NCI-H460 (cell line): ENCODE measurements around the gene IRF2BP2. TPM values are rescaled to one million over a fixed set of nuclear protein-coding genes. Genes with fewer than 3 reads are reported as not detected.

Experiments
- DNase-seq: peaks from one replicate; pipeline ENCODE4 v3.0.0-alpha.2; 2016; ENCODE audit warnings: low read depth; ENCODE audit errors: extremely low read depth
- polyA plus RNA-seq: library from polyadenylated mRNA; depleted of rRNA; stranded (reverse); fragments of >200 nt; gene quantifications from 2 replicates; pipeline ENCODE4 v1.2.3, GENCODE V29; 2014; cell fraction: nucleus; rRNA removed
- total RNA-seq: library from RNA; depleted of rRNA; stranded (reverse); fragments of >200 nt; shearing (Covaris generic); gene quantifications from 2 replicates; pipeline ENCODE4 v1.2.3, GENCODE V29; 2014; rRNA removed

The IRF2BP2 gene
- total RNA-seq: 64.1 and 83.1 TPM in 2 replicates
- polyA plus RNA-seq: 24.1 and 34.2 TPM in 2 replicates

GRCh38 chr1:234610061-234610665 is at the start of gene IRF2BP2:
Gene IRF2BP2, minus strand, starts transcription at chr1:234610178. Its CDS starts 684 bp downstream, at chr1:234609494.
- peak; percentile 88 for DNase-seq

DNA sequence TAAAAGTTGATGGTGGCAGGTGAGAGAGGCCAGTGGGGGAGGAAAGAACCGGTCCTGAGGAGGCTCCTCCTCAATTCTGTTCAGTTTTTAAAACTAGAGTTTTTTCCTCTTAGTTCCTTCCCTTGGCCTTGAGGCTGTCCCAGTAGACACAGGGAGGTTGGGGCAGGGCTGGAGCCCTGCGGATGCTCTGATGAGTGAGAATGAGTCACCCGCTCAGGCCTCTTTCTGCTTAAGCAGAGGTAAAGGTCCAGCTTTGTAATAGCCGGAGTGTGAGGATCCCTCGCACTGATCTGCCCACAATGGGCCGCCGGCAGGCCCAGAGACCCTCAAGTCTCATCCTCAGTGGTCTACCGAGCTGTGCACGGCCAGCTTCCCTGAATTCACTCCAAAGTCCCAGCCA is 49.6 kb upstream of the IRF2BP2 start:
- no peak for DNase-seq

DNA sequence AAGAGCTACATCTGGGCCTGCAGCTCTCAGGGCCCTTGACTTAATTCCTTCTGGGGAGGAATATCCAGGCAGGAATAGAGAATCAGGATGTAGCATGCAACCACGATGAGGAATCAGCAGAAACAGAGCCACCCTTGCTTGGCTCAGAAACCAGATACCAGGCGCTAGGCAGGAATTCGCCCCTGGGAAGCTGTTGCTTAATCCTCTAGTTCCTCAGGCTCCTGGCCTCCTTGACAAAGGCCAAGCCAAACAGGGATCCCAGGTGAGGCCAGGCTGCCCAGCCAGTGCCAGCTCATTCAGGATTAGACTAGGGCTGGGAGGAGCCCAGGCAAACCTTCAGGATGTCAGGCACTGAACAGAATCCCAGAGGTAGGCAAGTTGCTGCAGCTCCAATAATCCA is 48.2 kb upstream of the IRF2BP2 start:
- no peak for DNase-seq

- DNase-seq: peak; percentile 98
Observed at GRCh38 chr1:234656944-234657654, 47.1 kb upstream of the IRF2BP2 start.

- DNase-seq: no peak
Observed at GRCh38 chr1:234656070-234656895, 46.3 kb upstream of the IRF2BP2 start.

- DNase-seq: no peak
Observed at GRCh38 chr1:234655328-234656069, 45.5 kb upstream of the IRF2BP2 start.

- no peak for DNase-seq
Observed at GRCh38 chr1:234654002-234654733, 44.2 kb upstream of the IRF2BP2 start.

DNA sequence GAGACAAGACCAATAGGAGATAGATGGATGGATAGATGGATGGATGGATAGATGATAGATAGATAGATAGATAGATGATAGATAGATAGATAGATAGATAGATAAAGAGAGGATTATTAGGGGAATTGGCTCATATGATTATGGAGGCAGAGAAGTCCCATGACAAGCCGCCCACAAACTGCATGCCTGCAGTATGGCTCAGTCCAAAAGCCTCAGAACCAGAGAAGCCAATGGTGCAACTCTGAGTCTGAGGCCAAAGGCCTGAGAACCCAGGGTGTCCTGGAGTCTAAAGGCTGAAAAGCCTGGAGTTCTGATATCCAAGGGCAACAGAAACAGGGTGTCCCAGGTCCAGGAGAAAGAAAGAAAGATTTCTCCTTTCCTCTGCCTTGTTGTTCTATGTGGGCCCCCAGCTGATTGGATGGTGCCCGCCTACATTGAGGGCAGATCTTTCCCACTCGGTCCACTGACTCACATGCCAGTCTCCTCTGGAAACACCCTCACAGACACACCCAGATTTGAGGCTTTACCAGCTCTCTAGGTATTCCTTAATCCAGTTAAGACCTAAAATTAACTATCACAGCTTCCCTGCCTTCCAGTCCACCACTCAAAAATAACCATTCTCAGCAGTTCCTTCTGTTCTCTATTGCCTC is 39.6 kb upstream of the IRF2BP2 start:
- no peak for DNase-seq

DNA sequence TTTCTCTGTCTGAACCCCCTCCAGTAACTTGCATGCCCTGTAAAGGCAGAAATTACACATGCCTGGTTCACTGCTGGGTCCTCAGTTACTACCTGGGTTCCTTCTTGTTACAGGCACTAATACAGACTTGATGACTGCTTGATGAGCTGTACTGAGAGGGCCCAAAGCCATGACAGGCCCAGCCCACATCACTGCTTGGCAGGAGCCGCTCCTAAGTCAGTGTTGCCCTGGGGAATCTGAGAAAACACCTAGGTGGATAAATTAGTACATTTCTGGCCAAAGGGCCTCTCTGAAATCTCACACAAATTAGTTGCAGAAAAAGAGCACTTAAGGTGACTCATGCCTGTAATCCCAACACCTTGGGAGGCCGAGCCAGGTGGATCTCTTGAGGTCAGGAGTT is 37.8 kb upstream of the IRF2BP2 start:
- no peak for DNase-seq

- peak; percentile 17 for DNase-seq
Observed at GRCh38 chr1:234647245-234647644, 37.3 kb upstream of the IRF2BP2 start.

DNA sequence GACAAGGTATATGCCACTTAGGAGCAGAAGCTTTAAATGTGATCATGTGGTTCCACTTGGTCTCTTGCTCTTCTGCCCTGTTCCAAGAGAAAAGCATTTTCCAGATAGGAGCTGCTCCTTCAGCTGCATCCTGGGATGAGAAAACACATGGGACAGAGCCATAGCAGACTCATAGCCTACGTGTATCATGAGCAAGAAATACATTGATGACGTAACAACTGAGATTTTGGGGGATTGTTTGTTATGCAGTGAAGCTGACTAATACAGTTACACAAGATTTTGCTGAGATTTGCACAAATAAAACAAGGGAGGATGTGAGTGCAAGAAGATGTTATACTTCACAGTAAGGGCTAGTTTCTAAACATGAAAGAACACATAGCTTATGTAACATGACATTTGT is 36.0 kb upstream of the IRF2BP2 start:
- no peak for DNase-seq

DNA sequence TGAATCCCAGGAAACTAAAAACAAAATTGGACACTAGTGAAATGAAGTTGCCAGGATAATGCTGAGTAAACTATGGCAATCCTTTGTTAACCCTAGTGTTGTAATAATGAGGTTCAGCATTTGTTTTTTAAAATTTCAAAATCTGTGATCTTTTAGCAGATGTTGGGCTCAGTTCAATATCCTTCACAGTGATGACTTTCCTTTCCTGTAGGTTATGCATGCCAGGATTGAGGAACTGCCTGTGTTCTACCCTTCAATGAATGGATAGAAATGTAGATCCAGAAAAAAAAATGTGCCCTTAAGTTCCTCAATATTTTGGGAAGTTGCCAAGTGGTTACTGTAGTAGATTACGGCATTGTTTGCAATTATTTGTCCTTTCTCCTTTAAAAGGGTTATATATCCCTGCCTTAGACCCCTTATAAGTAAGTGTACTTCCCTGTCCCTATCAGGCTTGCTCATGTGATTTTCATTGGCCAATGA is 35.5 kb upstream of the IRF2BP2 start:
- no peak for DNase-seq

DNA sequence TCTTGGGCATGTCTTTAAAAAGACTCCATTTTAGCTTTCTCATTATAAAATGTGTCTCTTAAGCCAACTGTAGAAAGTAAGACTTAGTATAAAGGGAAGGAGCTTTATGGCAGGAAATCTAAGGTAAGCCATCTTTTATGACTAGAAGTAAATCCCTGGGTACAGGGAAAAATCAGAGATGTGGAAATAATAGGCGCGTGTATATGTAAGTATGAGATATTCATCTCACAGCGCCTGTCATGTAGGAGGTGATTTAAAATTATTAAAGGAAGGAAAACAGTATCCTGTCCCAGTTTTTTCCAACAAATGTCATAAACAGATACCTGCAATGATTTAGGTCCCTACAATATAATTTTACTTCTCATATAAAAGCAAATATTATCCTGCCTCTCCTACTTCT is 35.0 kb upstream of the IRF2BP2 start:
- no peak for DNase-seq

DNA sequence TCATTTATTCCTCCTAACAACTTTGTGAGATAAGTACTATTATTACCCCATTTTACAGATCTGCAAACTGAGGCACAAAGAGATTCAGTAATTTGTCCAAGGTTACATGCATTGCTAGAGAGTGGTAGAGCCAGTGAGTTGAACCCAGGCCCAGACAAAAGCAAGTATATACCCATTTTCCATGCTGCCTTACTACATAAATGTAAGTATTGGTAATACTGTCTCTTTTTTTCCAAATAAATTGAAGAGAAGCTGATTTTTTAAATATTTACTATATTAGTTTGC is 33.8 kb upstream of the IRF2BP2 start:
- no peak for DNase-seq

DNA sequence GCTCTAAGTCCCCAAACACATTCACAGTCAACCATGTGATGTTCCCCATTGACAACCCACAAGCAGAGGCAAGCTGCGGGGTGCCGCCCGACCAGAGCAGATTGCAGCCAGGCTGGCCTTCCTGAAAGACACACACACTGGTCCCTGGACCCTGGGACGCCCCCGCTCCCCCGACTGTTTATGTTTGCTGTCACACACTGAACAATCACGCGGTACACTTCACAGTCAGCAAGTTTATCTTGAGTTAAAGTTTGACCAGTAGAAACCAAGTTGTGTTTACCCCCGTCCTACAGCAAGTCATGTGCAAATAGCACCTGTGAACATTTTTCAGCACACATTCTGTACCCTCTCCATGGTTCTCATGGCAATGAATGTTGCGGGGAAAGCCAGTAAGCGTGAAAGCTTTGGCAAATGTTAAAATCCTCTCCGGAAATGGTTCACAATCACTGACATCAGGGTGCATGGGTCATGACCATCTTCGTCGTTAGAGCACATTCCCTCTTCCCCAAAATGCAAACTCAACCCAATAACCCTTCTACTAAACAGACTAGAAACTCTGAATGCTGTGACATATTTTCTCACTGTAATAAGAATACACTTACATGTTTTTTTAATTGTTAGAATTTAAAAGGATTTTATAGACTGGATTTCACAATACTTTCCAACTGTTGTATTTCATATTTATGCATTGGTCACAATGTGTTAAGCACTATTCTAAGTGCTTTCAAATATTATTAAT is 33.3 kb upstream of the IRF2BP2 start:
- no peak for DNase-seq

DNA sequence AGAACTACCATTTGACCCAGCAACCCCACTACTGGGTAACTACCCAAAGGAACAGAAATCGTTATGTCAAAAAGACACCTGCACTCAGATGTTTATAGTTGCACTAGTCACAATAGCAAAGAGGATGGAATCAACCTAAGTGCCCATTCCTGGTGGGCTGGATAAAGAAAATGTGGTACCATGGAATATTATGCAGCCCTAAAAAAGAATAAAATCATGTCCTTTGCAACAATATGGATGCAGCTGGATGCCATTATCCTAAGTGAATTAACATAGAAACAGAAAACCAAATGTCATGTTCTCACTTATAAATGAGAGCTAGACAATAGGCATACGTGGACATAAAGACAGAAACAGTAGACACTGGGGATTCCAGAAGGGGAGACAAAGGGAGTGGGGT is 32.5 kb upstream of the IRF2BP2 start:
- DNase-seq: no peak

- DNase-seq: no peak
Observed at GRCh38 chr1:234639961-234640360, 30.0 kb upstream of the IRF2BP2 start.

DNA sequence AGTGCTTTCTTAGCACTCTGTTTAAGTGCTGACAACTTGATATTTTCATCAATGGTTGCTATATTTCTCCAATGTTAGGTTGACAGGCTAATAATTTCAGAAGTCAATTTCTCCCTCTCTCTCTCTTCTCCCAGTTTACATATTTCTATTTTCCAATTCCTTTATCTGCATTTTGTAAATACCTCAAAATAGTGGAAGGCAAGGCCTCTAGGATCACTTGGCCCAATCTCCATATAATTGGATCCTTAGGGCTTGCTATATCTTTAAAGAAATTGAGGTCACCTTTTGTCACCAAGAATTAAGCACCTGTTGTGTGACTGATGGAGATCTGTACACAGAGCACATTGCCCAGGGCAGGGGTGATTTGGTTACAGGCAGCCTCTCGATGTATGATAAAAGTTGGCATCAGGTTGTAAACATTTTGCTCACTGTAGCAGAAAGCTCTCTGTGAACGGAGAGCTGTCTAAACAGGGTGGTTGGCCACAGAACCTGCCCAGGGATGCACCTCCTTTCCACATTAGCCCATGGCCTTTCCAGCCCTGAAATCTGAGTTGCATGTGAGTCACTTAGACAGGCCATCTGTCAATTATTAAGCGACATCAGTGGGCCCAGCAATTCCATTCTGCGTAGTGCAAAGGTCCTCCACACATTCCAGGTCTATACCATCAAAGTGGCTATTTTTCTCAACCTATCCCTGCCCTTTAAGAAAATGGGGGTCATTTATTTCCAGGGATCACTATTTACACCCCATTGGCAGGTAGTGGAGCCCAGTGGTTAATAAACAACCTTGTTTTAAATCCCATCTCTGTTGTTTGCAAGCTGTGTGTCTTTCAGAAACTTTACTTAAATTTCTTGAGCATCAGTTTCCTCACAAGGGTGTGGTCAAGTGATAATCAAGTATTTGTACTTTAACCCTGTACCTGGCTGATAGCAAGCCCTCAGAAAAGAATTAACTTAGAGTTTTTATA is 29.1 kb upstream of the IRF2BP2 start:
- DNase-seq: no peak
